ENCODE data around the gene LBHD2.

LBHD2 gene

DNA sequence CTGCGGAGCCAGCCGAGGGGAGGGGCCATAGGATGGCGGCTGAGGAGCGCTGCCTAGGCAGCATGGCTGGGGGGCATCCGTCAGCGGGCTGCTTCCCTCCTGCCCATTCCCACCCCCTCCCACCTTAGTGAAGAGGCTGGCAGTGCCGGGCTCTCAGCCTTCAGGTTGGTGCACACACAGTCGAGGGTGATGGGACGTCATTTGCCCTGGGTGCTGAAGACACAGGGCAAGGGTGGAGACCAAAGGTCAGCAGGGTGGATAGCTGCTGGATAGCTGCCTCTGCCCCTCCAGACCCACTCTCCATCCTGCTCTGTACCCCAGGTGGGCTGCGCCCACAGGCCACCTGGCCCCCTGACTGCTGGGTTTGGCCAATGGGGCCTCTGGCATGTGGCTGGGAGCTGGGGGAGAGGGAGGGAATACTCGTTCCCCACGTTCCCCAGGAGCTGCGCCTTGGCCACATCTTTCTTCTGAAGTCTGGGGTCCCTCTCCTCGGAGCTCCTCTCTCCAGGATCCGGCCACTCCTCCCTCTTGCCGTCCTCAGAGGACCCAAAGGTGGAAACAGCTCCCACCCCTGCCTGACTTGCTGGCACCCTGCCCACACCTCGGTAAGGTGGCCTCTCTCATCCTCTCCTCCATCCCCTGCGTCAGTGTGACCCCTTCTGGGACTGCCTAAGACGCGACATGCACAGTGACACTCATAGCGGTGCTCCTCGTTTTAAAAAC is 15.5 kb upstream of the LBHD2 start:
- no peak for DNase-seq

DNA sequence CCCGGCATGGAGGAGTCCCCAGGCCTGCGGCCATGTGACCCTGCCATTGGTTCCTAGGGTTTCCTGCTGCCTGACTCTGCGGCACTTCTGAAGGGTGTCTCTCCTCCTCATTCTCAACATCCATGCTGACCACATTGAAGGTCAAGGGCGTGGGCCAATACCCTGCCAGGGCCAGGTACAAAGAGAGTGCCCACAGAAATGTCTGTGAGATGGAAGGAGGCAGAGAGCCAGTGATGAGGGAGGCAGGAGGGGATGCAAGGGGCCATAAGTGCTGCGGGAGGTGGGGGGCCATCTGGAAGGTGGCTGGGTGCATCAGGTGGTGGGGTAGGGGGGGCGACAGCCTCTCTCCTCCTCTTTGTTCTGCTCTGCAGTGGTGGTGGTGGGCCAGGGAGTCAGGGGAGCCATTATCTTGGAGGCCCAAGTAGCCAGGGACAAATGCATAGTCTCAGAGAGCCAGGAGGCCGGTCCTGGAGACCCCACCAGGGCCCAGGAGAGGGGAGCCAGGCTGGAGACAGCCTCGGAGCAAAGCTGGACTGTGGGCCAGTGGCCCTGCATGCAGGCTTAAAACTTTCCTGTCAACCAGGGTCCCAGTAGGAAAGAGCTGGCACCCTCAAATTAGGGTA is 13.6 kb upstream of the LBHD2 start:
- DNase-seq, result no peak

DNA sequence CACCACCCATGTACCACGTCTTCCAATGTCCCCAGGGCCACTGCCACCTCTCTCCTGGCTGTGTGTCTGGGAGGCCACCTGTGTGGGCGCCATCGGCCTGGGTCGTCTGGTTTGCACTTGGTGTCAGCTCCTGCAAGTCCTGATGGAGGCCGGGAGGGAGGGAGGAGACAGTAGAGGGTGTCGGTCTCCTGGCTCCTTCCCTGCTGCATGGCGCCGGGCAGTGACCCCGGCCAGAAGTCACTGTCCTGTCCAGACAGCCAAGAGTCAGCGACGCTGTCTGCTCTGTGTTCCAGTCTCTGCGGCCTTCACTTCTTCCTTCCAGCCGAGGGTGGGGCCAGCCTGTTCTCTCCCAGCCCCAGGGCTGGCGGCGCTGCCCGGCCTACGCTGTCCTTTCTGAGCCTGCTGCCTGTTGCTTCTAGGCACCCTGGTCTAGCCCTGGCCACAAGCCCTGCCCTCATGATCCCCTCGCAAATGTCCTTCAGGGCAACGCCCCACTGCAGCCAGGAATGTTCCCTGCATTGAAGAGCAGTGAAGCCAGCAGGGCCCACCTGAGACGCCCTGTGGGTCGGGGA is 13.0 kb upstream of the LBHD2 start:
- no peak for DNase-seq

DNA sequence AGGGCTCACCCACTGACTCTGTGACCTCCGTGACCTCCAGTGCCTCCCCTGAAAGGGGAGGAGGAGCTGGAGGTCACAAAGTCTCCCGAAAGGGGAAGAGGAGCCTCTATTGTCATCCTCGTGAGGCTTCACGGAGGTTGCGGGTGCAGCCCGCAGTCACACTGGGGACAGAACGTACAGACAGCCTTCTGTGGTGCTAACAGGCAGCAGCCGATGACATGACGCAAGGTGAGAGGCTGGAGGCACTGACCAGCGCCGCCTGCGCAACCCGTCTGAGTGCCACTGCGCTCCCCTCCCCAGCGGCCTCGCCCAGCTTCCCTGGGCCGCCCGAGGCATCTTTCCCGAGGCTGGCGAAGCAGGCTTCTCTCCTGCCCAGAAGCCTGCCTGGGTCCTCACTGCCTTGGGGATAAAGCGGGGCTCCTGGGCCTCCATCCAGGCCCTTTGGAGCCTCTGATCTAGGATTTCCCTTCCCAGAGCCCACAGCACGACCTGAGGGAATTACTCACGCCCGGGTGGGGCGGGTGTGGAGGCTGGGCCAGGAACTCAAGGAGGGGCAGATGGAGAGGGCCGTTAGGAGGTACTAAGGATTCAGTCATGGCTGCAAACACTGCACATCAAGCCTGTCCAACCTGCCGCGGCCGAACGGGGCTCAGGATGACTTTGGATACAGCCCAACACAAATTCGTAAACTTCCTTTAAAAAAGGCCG is 12.3 kb upstream of the LBHD2 start:
- no peak for DNase-seq

DNA sequence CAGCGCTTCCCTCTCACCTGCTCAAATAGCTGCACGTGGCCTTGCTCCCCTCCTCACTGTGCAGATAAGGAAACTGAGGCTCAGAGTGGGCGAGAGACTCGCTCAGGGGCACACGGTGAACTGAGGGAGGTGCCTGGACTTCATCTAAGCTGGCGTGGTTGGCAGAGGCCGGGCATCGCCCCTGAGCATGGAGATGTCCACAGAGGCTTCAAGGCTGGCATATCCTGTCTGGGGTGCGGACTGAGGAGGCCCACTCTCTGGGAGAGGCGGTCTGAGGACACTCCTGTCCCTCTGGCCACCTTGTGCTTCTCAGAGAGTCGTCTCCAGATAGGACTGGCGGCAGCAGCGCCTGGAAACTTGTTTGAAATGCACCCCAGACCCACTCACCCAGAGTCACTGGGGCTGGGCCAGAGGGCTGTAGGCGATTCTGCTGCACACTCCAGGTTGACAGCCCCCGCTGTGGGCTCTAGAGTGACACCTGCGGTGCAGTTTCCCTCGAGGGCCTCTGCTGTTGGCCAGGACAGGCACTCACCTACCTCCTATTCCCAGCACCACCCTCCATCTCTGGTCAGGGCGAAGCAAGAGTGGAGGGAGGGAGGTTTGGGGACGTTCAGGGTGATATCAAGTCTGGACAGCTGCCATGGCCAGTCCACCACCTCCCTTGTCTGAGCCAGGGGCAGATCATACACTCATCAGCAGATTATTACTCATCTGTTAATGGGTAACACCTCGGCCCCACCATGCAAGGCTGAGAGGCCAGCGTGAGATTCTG is 11.2 kb upstream of the LBHD2 start:
- no peak for DNase-seq

DNA sequence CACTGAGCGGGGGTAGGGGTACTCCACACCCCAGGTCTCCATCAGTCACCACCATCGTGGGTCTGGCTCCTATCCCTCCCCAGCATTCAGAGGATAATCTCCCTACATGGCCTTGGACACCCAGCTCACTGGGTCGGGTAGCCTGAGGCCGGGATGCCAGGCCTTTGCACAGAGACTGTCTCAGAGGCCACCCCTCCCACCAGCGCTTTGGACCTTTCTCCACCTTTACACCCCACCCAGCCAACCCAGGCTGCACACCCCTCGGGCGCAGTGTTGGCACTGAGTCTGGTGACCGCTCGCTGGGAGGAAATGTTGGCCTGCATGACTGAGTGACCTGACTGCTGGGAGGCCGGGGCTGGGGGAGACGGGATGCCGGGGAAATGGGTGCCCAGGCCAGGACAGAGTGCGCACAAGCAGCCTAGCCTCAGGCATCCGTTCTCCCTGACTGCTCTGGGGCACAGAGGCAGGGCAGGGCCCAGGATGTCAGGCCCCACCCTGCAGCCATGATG is 10.6 kb upstream of the LBHD2 start:
- DNase-seq, result no peak

DNA sequence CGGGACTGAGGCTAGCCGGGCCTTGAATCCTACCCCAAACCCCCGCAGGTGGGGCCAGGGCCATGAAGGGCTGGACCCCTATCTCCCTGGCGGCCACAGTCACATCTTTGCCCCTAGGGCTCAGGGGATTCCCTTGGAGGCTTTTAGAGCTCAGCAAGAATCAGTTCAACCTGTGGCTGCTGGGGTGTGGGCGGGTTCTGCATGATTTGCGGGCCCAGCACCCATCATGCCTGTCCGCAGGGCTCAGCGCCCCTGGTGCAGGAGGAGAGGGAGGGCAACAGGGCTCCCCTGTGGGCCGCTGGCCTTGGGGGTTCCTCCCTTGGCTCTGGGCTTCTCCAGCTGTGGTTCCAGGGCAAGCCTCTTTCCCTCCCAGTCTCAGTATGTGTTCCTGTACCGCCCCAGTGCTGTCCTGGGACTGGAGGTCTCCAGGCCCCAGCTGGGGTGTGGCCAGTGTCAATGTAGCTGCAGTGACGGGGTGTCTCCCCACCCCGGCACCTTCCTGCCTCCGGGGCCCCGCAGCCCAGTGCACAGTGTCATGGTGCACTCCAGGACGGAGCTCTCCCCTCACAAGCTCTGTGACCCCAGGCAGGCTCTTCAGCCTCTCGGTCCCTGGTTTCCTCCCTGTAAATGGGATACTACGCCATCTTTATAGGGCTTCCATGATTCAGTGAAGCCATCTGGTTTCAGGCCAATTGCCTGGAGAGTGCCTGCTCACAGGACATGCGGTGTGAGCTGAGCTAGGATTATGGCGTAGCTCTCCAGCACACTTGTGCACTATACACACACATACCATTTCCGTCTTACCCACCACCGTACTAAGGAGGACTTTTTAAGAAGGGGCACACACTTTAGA is 9.9 kb upstream of the LBHD2 start:
- DNase-seq, result no peak

DNA sequence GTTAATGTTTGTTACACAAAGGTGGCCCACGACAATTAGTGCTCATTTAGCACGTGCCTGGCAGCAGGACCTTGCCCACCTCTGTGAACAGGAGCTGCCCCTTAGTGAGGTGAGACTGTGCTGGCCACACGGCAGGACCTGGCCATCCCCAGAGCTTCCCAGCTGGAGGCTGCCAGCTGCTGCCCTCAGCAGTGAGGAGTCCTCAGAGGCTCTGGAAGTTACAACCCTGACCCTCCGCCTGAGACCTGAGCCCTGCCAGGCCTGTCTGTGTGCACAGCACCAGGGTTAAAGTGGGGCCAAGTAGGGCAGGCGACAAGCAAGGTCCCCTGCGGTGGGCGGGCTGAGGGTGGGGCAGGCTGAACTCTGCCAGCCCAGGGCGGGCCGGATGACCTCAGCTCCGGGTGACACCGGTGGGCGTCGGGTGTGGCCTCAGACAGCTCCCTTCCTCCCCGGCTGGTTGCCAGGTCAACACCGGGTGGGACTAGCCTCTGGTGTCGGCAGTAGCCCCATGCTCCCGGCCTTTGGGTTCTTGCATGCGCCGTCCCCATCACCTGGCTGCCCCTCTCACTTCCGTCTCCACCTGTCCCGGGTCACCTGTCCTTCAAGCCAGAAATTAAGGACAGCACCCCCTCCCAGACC is 9.2 kb upstream of the LBHD2 start:
- DNase-seq, result peak; percentile 71

DNA sequence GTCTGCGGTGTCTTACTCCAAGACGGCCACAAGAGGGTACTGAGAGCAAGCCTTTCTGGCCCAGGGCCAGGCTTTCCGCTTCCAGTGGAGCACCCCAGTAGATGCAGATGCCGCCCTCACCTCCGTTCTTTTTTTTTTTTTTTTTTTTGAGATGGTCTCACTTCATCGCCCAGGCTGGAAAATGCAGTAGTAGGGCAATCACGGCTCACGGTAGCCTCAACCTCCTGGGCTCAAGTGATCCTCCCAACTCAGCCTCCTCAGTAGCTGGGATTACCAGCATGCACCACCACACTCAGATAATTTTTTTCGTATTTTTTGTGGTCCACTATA is 5.6 kb upstream of the LBHD2 start:
- peak; percentile 72 for DNase-seq

DNA sequence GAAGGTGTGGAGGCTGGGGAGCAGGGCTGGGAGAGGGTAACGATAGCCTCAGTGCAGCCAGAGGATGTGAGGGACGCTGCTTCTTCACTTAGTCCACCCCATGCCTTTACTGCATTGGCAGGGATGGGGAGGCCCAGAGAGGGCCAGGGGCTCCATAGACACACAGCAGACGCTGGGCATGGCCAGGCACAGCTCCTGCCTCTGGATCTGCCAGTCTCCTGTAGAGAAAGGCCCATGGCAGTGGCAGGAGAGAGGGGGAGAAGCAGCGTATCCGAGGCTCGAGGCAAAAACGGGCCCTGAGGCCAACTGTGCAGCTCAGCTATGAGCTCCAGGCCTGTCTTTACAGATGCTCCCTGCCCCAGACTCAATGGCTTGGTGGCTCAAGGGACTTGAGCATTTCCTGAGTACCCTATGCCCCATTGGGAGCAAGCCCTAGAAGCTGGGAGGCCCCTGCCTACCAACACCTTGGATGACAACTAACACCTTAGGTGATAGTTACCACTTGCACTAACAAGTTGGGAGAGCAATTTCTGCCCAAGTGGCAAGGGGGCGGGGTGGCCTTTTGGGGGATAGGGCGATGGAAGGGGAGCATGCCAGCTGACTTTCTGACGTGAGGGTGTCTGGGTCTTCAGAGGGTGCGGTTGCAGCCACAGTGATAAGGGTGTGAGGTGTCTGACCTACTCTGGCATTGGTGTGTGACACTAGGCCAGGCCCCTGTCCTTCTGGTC is 5.0 kb upstream of the LBHD2 start:
- peak; percentile 12 for DNase-seq

DNA sequence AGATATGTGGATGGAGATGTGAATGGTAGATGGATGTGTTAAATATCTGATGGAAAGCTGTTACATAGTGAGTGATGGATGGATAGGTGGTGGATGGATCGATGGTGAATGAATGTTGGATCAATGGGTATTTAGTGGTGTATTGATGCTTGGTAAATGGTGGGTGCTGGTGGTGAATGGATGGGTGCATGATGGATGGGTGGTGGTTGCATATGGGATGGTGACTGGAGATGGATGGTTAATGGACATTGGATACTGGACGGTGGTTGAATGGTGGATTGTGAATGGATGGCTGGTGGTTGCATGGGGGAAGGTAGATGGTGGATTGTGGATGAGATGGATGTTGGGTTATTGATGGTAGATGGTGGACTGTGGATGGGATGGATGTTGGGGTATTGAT is 2.1 kb upstream of the LBHD2 start:
- DNase-seq, result no peak

DNA sequence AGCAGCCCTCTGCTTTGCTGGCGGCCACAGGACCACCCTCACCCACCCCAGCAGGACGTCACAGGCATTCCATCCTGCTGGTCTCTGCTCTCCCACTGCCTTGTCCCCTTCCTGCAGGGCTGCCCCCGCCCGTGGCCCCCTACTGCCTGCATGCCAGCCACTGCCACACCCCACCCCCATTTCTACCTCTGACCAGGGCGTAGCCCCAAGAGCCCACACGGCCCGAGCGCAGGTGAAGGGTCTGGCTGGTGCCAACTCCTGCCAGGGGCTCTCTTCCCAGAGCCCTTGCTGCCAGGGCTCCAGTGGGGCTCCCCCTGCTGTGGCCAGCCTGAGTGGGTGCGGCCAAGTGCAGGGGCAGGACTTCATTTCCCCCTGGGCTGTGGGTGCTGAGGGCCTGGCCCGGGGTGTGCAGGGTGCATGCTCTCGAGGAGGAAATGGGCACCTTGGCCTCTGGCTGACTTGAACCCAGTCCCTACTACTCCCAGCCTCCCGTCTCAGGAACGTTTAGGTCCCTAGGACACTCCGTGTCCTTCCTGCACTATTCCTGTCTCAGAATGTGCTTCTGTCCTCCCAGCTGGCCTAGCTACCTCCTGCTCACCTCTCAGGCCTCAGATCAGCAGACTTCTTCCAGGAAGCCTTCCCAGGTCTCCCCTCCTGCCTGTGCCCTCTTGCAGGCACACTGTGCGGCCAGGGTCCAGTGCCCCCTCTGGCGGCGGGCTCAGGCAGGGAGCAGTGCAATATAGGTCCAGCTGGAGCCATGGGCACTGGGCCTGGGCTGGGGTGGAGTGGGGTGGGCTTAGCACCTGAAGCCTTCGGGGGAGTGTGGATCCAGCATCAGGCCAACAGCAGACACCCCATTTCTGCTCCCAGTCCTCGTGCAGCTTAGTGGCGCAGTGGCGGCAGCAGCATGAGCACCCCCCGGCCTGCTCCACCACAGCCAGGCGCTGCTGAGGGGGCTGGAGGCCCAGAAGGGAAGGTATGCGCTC is 1.4 kb downstream of the LBHD2 start:
- DNase-seq, result peak; percentile 19

DNA sequence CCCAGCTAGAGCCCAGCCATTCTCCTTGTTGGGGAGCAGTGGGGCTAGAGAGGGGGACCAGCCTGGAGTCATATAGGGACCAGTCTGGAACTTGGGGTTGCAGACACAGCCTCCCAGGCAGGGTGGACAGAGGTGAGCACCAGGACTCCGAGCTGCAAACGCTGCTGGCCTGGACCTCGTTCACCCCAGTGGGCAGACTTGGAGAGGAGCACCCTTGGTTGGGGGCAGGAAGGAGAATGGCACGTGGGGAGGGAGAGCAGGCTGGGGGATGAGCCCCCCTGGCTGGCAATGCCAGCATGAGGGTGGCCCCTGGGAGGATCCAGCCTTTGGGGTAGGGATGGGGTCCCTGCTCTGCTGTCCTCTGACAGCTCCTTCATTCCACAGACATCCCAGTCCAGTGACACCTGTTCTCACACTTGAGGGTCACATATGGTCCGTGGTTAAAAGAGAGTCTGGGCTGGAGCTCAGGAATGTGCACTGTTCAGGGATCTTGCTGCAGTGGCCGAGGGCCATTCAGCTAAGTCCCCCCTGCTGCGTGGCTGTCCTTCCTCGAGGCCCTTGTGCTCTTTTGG is 2.8 kb downstream of the LBHD2 start:
- peak; percentile 17 for DNase-seq

DNA sequence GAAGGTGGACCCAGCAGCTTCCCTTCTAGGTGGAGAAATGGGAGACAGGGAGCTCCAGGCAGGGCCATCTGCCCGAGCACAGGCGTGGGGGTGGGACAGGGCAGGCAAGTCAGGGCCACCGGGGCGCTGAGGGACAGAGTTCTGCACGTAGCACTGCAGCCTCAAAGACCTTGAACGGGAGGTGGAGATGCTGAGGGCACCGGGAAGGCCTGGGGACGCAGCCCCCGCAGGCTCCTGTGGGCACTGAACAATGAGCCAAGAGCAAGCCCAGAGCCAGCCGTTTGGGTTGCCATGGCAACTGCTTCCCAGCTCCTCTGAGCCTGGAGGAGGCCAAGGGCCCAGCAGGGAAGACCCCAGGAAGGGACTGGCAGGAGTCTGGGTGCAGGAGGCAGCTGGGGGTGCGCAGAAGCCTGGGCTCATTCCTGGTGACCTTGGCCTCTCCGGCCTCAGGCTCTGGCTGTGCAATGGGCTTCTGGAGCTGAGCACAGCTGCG is 3.4 kb downstream of the LBHD2 start:
- DNase-seq, result peak; percentile 15

DNA sequence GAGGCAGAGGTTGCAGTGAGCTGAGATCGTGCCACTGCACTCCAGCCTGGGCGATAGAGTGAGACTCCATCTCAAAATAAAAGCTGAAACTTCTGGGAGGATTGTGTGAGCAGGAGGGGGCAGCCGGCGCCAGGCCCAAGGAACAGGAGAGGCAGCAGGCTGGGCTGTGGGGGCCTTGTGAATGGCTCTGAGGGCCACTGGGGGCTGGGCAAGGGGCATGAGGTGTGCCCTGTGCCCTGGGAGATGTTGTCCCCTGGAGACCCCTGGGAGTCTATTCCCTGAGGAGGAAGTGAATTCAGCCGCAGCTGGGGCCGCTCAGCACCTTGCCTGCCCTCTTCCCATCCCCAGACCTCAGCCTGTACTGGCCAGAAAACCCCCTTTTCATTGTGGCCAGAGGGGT is 4.9 kb downstream of the LBHD2 start:
- no peak for DNase-seq

DNA sequence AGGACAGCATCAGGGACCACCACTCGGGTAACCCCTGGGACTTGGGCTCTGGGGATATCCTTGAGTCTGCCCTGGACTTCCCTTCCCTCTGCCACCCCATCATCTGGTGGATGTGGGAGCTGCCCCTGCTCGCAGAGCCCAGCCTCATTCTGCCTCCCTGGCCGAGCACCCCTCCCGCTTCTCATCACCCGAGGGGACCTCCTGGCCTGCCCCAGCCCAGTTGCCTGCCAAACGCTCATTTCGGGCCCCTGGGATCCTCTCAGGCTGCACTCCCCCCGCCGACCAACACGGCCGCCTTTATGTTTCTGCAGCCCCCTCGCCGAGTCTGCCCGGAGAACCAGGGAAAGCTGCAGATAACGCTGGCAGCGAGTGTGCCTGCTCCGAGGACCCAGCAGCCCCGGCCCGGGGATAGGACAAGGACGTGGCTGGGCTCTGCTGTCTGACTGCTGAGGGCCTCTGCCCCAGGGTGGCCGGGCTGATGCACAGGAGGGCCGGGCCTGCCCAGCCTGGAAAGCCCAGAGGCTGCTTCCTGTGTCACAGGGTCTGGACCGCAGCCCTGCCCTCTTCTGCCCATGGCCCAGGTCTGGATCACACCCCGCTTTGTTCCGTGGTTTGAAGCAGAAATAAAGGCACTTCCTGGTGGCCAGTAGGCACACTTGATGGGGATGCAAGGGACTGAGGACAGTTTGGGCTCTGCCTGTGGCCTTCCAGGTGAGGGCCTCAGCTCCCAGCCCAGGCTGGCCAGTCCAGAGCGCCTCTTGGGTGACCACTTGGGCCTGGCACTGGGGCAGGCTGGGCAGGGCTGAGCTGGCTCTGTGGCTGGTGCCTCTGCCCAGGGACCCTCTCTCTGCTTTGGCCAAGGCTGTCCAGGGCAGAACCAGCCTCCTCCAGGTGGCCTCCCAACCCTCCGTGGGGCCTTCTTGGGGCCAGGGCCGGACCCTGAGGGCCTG is 5.7 kb downstream of the LBHD2 start:
- DNase-seq, result no peak

DNA sequence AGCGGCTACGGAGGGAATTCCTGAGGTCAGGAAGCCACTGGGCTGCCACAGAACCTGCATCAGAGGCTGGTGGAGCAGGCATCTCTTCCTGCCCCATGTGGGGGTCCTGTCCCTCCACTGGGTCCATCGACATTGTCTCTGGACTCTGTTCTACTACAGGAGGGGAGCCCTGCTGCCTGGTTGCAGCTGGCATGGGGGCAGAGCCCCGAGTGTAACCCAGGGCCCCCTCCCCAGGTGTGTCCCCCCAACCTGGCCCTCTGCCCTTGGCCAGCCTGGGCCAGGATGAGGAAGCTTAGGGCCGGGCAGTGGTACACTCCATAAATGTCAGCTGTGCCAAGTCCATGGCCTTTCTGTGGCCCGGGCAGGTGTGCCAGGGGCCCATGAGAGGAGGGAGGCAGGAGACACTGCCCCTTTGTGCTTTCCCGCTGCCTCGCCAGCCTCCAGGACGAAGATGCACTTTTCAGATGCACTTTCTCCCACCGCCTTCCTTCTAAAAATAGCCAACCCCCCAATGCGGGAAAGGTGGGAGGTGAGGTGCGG is 6.5 kb downstream of the LBHD2 start:
- DNase-seq, result no peak
